Tongue (tissue), 2 donors: ENCODE measurements around the gene CPNE4. TPM values are rescaled to one million over a fixed set of nuclear protein-coding genes. Genes with fewer than 3 reads are reported as not detected.
"Not testable (repeated sequence)": the region's sequence is repeated elsewhere in the genome, so short reads cannot be mapped to it uniquely, and the experiment has no call there.

Experiments used
- DNase-seq: peaks from one replicate; pipeline ENCODE4 v3.0.0-alpha.2; 2015
- total RNA-seq: library from RNA; depleted of rRNA; stranded (reverse); fragments of >200 nt; gene quantifications from one replicate; pipeline ENCODE4 v1.2.3, GENCODE V29; 2014

Gene CPNE4
- total RNA-seq, 1 donor from 2014 or later, result 1.5 TPM

DNA sequence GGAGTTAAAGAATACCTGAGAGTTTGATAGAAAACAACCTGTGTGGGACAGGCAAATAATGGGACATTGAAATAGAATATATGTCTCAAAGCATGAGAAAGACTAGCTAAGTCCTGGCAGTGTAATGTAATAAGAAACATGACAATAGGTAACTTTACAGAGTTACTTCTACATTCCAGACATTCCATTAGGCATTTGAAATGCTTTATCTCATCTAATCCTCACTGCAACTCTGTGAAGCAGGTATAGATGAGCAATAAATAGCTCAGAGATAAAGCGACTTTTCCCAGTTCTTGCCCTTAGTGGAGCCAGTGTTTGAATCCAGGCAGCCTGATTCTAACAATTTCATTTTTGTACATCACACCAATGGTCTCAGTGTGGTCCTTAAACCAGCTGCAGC is 76.8 kb downstream of the CPNE4 start:
- DNase-seq, result no peak

GRCh38 chr3:131957511-131957910 is 77.3 kb downstream of the CPNE4 start:
- DNase-seq, result no peak

GRCh38 chr3:131948806-131949205 is 86.0 kb downstream of the CPNE4 start:
- no peak for DNase-seq

DNA sequence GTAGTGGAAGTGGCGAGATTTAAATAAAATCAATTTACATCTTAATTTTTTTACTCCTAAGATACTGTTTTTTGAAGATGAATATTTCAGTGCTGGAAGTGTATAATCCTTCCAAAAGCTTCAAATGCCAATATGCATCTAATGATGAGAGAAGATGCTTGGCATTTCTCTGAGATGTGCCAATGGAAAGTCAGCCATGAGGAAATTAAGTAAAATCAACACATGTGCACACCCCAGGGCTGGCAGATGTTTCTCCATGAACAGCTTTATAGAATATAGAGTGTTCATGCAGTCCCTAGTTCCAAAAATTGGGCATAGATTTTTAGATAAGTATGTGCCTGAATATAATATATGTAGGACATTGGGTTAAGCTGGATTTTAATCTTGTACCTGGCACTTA is 90.1 kb downstream of the CPNE4 start:
- no peak for DNase-seq

- no peak for DNase-seq
Measured at GRCh38 chr3:131933665-131934064, 101.1 kb downstream of the CPNE4 start.

DNA sequence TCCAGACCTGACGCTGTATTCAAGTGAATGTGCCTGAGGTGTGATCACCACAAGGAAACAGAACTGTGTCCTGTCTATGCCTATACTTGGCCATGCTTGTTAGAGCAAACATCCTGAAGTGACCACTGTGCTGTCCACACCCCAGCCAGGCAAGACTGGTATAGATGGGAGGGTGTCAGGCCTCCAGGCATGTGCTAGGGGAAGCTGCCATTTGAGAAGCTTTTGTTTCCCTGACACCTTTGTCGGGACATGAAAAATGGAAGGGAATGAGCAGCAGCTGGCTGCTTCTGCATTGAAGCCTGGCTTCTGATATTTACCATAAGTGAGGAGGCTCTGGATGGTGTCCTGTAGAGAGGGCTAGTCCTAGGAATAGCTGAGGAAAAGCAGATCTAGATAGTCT is 106.2 kb downstream of the CPNE4 start:
- DNase-seq, result no peak

- DNase-seq, result no peak
Measured at GRCh38 chr3:131925571-131925970, 109.2 kb downstream of the CPNE4 start.

DNA sequence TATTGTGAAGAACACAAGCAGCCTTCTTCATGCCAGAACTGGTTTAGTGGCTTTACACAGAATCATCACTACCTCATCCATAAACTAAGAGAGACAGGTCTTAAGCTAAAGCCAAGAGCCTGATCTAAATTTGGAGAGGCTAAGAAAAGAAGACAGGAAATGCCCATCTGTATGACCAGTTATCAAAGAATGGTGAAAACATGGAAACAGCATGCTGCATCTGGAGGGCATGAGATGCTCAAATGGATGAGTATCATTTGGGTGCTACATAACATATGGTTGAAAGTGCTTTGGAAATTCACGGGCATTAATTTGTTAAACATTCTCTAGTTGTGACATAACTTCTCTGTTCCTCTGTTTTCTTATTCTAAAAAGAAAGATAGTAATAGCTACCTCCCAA is 112.5 kb downstream of the CPNE4 start:
- DNase-seq, result no peak

- DNase-seq, result no peak
Measured at GRCh38 chr3:131917006-131917405, 117.8 kb downstream of the CPNE4 start.

- DNase-seq, result no peak
Measured at GRCh38 chr3:131914090-131914691, 120.6 kb downstream of the CPNE4 start.

- DNase-seq, result no peak
Measured at GRCh38 chr3:131912255-131912654, 122.6 kb downstream of the CPNE4 start.

DNA sequence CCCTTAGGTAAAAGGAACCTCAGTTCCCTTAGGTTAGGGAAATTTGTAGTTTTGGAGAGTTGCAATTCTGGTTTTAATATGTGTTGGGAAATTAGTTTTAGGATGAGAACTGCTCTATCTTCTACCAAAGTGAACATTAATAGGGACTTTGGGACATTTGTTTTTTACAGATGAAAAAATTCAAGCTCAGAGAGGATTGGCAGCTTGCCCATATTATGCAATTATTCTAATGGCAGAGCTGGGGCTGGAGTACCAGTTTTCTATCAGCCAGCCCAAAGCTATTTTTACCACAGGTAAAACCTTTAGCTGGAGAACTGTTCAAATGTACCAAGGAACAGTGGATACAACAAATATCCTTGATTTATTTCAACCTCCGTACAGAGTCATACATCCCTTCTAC is 127.0 kb downstream of the CPNE4 start:
- DNase-seq, result no peak

DNA sequence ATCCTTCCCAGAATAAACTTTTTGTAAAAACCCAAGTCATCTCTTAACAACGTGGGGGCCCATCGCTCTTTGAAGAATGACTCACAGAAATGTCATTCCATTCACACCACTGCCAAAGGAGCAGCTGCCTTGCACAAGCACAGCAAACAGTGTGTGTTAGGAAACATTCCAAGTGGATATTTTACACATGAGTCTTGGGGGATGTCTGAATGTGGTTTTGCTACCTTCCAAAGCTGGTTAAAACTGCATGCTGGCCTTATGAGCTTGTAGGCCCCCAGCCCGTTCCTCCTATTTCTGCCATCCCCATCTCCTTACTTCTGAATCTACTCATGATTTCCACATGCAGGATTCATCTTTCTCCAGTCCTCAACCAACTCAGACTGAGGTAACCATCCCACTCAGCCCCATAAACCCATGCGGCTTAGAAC is 130.8 kb downstream of the CPNE4 start:
- DNase-seq, result no peak

DNA sequence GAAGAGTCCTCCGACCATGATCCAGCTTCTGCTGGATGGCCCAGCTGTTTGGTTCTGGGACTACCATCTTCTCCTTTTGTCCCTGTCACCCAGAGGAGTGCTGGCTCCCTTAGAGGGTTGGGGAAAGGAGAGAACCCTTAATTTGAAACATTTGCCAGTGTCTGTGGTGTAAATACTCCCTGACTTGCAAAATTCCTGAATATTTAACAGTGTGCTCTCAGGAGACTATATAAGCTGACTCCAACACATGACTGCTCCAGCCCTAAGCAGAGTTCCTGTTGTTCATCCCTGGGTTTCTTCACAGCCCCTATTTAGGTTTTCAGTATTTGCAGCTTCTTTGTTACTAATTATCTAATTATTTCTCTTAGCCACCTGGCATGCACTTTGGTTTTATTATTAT is 133.1 kb downstream of the CPNE4 start:
- DNase-seq, result no peak

- no peak for DNase-seq
Measured at GRCh38 chr3:131900891-131901290, 133.9 kb downstream of the CPNE4 start.

DNA sequence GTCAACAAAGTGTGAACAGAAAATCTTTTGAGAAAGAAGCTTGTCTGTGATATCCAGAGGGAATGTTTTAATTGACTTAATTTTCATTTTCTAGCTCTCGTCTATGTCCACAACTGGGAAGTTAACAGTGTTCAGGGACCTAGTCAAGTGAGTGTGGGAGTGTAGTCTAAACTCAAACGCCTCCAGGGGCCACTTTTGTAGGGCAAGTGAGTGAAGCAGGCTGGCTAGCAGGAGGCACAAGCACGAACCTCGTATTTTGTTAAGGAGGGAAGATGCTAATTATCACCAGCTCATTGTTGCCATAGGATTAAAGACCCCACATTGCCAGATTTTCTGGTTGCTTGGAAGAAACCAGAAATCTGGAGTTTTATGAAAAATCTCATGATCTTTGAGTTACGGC is 135.8 kb downstream of the CPNE4 start:
- no peak for DNase-seq

DNA sequence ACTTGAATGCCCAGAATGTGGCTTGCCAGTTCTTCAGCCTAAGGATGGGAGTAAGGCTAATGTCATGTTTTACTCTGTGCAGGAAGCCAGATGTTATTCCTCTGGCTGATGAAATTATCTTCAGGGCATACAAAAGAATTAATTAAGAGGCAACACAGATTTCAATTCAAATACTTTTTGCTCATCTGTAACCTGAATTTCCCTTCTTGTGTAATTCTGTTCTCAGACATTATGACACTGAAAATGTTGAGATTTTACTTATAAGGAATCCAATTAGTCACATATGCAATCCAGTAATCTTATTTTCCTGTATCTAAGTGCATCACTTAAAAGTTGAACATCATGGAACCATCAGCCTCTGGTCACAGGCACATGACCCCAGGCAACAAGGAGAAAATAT is 136.5 kb downstream of the CPNE4 start:
- no peak for DNase-seq

- DNase-seq, result no peak
Measured at GRCh38 chr3:131896285-131896684, 138.5 kb downstream of the CPNE4 start.

DNA sequence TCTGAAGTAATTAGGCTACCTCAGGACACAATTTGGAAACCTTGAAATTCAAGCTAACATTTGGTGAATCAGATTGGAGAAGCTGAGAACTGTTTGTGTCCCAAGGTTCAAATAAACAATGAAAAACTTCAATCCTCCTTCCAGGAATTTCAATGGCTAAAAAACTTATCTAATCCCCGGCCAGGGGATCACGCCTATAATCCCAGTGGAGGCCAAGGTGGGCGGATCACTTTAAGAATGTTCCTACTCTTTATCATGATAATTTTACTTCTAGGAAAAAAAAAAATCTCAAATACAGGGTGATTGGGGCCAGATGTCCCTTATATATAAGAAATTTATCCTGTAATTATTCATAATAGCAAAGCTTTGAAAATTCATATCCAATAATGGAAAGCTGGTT is 139.0 kb downstream of the CPNE4 start:
- no peak for DNase-seq

GRCh38 chr3:131892331-131892730 is 142.5 kb downstream of the CPNE4 start:
- DNase-seq, result no peak

- not testable (repeated sequence) for DNase-seq
Measured at GRCh38 chr3:131885871-131886270, 148.9 kb downstream of the CPNE4 start.

DNA sequence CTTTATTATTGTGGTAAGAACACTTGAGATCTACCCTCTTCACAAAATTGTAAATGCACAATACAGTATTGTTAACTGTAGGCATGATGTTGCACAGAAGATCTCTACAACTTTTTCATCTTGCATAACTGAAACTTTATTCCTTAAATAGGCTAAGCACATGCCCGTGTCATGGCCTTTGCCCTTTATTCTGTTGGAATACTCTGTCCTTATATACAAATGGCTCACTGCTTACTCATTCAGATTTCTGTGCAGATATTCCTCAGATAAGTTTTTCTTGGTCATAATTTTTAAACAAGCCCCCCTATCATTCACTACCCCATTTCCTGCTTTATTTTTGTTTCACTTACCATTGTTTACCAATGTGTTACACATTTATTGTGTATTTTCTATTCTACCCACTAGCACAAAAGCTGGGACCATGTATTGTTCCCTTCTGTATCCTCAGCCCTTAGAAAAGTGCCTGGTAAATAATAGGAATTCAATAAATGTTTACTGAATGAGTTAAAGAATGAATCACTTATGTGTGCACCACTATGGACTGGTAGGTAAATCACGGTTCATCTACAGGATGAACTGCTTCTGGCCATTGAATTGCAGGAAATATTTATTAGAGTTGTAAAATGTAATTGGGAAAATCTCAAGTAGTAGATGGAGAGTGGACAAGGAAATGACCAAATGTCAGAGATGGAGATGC is 151.0 kb downstream of the CPNE4 start:
- DNase-seq, result no peak

GRCh38 chr3:131883086-131883485 is 151.7 kb downstream of the CPNE4 start:
- no peak for DNase-seq

DNA sequence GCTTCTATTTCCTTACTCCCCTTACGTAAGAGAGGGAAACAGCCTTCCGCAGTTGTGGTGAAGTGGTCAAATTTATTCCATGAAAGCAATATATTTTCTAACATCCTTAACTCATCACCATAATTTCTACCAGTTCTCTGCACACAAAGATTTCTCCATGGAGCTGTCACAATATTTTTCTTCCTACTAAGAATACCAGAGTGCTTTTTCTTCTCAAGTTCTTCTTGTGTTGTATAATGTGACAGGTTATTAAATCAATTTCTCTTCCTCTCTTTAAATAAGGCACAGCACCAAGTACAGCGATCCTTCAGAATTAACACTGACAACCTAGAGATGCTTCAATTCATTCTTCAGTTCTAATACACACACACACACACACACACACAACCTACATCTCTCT is 153.0 kb downstream of the CPNE4 start:
- DNase-seq, result no peak
